ENCODE results near the gene LTBP4.
"Not testable (repeated sequence)": the region's sequence is repeated elsewhere in the genome, so short reads cannot be mapped to it uniquely, and the experiment has no call there.

Gene LTBP4

DNA sequence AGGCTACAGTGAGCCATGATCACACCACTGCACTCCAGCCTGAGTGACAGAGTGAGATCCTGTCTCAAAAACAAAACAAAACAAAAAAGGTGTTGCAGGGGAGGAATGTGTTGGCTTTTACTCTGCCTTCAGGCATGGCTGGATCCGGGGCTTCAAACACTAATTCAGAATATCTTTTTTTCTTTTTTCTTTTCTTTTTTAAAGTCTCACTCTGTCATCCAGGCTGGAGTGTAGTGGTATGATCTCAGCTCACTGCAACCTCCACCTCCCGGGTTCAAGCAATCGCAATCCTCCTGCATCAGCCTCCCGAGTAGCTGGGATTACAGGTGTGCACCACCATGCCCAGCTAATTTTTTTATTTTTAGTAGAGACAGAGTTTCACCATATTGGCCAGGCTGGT lies 9.4 kb upstream of the LTBP4 start:
- not testable (repeated sequence) for DNase-seq (ENCODE audit: low read depth); H3K4me3 ChIP-seq (ENCODE audit: low read depth, low read length)

DNA sequence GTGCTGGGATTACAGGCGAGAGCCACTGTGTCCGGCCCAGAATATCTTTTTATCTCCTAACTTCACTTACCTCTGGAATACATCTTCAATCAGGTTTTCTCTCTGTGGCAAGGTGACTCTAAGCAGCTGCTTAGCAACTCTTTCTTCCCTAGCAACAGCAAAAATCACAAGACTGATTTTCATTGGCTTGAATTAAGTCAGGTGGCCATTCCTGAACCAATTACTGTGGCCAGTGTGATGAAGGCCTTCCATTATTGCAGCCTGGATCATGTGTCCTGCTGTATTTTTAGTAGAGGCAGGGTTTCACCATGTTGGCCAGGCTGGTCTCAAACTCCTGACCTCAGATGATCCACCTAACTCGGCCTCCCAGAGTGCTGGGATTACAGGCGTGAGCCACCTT lies 9.0 kb upstream of the LTBP4 start:
- no peak for DNase-seq (ENCODE audit: low read depth)
- H3K4me3 ChIP-seq (ENCODE audit: low read depth, low read length) = no peak overlapping the region

DNA sequence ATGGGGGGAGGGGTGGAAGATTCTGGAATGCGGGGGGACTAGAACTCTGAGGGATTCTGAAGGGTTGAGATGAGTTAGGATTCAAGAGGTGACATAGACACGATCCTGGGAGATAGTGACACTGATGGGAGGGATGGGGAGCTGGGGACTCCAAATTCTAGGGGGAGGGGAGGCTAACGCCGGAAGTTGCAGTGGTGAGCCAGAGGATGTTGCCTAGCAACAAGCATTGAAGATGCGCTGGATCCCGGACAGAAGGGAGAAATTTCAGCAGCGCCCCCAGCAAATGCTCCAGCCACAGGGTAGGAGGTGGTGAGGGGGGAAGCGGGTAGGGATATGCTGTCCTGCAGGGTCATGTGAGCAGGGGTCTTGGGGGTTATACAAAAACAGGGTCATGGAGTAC lies 6.9 kb upstream of the LTBP4 start:
- no peak for DNase-seq (ENCODE audit: low read depth)
- H3K4me3 ChIP-seq (ENCODE audit: low read depth, low read length) = no peak overlapping the region

DNA sequence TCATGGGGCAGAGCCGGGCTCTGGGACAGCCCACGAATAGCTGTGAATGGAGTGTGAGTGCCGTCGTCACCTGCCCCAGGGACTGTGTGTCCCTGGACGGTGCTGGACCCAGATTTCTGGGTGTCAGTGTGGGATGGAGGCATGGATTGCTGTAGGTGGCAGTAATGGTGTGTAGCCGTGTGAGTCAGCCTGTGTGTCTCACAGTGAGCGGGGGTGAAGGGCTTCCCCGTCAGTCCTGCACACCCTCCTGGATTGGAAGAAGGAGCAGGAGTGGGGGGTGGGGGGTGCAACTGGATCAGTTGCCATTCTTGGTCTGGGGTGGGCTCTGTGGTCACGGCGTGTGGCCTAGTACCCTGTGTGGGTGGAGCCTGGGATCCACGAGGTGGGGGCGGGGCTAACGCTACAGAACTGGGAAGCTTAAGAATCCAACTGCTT lies 6.5 kb upstream of the LTBP4 start:
- peak overlapping the region; percentile 7 for H3K4me3 ChIP-seq (ENCODE audit: low read depth, low read length)
- no peak for DNase-seq (ENCODE audit: low read depth)

DNA sequence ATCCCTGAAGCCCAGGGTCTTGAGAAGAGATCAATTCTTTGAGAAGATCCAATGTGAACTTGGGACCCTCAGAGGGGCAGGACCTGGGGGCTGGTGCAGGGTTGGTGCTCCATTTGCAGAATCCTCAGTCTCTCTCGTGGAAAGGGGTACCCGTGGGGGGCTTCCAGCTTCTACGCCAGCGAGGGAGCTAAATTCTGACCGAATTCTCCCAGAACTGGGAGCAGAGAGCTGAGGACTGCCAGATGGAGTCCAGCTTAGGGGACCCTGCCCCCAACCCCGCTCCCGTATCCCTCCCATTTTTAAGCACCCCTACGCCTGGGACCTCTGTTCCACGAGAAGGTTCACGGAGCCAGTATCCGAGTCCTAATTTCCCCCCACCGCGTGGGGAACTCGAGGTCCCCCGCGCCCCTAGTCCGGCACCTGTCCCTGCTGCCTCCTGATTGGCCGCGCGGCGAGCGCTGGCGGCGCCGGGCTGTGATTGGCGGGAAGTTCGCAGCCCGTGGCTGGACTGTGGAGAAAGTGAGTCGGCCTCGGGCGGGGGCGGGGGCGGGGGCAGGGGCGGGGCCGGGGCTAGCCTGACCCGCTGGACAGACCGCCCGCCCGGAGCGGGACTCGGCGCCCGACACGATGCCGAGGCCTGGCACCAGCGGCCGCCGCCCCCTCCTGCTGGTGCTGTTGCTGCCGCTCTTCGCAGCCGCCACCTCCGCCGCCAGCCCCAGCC lies 4.4 kb upstream of the LTBP4 start:
- no peak for DNase-seq (ENCODE audit: low read depth)
- H3K4me3 ChIP-seq (ENCODE audit: low read depth, low read length) = peak overlapping the region; percentile 51

DNA sequence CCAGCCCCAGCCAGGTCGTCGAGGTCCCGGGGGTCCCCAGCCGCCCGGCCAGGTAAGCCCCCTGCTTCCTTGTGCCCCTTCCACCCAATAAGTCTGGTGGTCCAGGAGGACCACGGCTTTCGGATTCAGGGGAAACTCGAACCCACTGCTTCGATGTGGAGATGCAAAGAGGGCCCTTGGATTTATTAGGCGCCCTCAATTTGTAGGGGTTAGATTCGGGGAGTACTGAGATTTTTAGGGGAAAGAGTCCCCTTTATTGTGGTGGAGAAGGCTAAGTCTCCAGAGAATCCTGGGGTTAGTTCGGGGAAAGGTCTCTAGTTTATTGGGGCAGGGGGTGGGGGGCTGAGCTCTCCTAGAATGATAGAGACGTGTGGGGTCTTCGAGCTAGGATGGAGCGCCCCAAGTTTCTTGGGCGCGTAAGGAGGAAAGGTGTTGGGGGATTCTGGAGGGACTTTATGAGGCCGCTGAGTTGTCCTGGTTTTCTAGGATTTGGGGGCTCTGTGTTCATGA lies 3.8 kb upstream of the LTBP4 start:
- no peak for DNase-seq (ENCODE audit: low read depth)
- H3K4me3 ChIP-seq (ENCODE audit: low read depth, low read length) = peak overlapping the region; percentile 51

DNA sequence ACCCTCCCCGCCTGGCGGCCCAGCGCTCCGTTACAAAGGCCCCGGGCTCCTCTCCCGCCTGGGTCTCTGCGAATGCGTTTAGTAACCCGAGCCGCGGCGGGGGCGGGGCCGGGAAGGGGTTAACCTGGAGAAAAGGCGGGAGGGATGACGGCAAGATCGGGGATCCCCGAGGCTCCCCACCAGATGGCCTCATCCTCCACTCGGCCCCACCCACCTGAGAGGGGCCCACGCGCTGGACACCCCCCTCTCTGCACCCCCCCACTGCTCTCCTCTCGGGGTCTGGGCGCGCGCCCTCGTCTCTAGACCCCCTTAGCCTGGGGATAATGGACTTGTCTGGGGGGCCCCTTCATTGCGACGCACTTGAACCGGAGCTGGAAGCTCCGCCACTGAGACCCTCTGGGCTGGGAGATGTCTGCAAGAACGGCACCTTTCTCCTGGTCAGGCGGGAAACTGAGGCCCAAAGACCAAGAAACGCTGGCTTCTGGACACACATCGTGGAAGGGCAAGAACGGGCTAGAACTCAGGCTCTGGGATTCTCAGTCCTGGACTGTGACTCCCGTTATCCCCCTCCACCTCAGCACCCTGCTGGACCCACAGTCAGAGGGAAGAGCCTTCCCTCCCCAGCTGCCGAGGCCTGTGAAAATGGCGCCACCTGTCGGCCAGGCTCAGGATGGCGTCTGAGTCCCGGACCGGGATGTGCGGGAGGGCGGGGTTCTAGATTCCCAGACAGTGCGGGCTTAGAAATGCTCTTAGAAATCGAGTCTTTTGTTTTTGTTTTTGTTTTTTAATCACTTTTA lies 2.9 kb upstream of the LTBP4 start:
- peak overlapping the region; percentile 51 for H3K4me3 ChIP-seq (ENCODE audit: low read depth, low read length)
- no peak for DNase-seq (ENCODE audit: low read depth)

DNA sequence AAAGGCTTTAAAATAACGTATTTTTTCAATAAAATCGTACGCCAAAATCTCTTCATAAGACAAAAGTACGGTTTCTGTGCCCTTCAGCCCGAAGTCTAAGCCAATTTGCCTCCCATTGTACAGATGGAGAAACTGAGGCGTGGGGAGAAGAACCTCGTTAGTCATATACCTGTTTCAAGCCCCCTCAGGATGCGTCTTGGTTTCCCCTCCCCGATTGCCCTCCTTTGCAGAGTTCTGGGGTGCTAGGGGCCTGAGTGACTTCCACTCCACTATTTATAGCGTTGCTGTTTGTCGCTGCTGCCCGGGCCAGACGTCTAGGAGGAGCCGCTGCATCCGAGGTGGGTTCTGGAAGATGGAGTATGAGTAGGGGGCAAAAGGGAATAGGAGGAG lies 2.3 kb upstream of the LTBP4 start:
- H3K4me3 ChIP-seq (ENCODE audit: low read depth, low read length) = no peak overlapping the region

DNA sequence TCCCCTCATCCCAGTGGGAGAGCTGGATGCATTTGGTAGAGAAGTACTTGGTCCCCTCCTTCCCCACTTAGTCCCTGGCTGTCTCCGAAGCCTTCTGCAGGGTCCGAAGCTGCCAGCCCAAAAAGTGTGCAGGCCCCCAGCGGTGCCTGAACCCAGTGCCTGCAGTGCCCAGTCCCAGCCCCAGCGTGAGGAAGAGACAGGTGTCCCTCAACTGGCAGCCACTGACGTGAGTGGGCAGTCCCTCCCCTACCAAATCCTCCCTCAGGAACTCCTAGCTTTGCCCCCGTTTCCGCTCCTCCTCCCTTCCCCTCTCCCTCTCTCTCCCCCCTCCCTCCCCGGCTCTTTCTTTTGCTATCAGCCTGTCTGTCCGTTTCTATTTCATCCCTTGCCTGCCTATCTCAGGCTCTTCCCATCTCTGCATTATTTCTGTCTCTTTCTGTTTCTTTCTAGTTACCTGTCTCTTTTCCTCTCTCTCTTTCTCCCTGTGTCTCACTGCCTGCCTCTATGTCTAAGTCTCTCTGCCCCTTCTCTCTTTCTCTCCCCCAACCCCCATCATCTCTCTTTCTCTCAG lies 1.8 kb upstream of the LTBP4 start:
- H3K4me3 ChIP-seq (ENCODE audit: low read depth, low read length) = no peak overlapping the region
- DNase-seq (ENCODE audit: low read depth) = no peak

More for the DNA sequence above, 2.3 kb upstream of the LTBP4 start:
- no peak for DNase-seq (ENCODE audit: low read depth)

DNA sequence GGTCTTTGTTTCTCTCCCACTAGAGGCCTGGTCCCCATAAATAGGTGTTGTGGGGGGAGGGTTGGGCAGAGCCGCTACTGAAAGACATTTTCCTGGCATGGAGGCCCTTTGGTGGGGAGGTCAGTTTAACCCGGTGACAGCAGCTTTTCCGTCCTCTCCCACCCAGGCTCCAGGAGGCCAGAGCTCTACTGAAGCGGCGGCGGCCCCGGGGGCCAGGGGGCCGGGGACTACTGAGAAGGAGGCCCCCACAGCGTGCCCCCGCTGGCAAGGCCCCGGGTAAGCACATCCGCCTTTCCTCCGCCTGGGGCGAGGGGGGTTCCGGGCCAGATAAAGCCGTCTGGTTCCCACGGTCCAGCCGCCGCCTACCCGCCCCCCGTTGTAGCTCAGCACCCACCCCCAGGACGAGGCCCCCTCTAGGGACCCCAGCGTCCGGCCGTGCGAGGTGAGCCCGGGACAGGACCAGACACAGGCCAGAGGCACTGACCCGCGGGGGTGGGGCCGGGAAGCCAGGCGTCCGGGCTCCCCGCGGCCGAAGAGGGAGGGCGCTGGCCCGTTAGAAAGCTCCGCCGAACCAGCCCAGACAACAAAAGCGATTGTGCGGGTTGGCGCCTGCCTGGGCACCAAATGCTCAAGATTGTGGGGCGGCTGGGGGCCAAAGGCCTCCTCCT lies 1.1 kb upstream of the LTBP4 start:
- H3K4me3 ChIP-seq (ENCODE audit: low read depth, low read length) = no peak overlapping the region
- DNase-seq (ENCODE audit: low read depth) = no peak

DNA sequence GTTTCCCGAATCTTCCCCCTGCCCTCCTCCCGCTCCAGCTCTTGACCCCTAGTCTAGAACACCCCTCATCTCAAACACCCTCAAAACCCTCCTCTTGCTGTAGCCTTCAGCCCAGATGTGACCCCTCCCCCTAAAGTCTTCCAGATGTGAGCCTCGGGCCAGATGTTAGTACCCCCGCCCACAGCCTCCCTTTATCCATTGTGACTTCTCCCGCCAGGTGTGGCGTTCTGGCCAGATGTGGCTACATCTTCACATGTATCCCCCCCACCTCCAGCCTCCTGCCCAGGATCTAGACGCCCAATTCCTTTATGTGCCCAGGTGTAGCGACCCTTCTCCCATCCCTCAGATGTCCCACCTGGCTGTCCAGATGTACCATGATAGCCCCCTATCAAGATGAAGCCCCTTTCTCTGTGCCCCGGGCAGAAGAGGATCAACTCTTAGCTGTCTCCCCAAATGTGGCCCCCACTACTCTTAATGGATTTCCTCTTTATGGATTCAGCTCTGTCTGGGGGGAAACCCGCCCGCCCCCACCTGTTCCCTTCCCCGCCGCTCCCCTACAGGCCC lies 517 bp upstream of the LTBP4 start:
- H3K4me3 ChIP-seq (ENCODE audit: low read depth, low read length) = peak overlapping the region; percentile 58
- no peak for DNase-seq (ENCODE audit: low read depth)

DNA sequence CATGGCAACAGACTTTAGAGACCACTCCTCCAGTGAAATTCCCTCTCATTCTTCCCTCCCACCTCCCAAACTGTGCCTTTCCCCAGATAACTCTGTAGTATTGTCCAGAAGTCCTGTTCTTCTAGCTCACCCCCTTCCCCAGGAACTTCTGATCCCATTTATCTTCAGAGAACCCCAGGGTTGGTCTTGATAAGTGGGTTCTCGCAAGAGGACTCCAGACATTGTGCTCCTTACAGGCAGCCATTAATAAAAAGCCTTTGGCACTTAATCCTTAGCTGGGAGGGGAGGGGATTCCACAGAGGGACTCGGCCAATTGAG lies 1.9 kb downstream of the LTBP4 start:
- peak overlapping the region; percentile 49 for H3K4me3 ChIP-seq (ENCODE audit: low read depth, low read length)
- DNase-seq (ENCODE audit: low read depth) = no peak

DNA sequence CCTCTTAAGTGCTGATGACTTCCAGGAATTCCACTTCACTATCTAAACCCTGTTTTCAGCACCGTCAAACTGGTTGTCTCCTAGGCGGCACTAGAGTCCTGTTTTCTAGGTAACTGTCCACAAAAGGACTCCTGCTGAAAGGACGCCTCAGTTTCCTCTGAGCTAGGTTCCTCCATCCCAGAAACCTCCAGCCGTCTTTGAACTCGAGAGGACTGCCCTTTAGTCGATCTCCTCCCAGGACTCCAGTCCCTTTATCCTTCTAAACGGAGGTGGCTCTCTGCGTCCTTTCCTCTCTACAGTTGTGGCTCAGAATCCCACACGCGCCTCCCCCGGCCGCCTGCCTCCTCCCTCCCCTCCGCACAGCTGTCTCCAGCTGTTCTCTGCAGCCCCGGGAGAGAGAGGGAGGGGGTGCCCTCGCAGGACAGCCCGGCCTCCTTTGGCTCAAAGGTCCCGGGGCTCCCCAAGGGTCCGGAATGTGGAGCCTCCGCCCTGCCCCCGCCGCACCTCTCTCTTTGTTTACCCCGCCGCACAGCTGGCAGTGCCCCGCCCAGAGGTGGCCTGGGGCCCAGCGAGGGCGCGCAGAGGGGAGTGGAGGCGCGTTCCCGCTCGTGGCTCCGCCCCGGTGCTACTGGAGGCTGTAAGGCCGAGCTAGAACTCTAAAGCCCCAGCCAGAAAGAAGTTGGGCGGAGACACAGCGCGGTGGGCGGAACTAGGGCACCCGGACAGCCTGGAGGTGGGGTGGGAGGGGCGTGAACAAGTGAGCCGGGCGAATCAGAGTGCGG lies 2.4 kb downstream of the LTBP4 start:
- DNase-seq (ENCODE audit: low read depth) = peak; percentile 81
- peak overlapping the region; percentile 49 for H3K4me3 ChIP-seq (ENCODE audit: low read depth, low read length)

DNA sequence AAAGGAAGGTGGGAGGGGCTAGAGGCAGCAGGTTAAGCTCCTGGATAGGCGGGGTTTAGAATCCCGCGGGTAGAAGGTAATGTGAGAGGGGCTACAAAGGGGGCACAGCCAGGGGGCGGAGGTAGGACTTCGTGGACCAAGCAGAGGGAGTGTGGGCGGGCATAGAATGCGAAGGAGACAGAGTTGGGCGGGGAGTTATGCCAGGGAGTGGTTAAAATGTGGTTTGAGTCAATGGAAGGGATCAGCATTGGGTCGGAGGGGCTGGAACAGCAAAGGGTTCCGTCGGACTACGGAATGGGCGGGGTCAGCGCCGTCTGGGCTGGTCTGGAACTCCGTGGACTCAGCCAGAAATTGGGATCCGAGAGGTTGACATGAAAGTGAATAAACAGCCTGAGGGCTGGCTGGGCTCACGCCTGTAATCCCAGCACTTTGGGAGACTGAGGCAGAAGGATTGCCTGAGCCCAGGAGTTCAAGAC lies 3.0 kb downstream of the LTBP4 start:
- H3K4me3 ChIP-seq (ENCODE audit: low read depth, low read length) = peak overlapping the region; percentile 49
- no peak for DNase-seq (ENCODE audit: low read depth)

DNA sequence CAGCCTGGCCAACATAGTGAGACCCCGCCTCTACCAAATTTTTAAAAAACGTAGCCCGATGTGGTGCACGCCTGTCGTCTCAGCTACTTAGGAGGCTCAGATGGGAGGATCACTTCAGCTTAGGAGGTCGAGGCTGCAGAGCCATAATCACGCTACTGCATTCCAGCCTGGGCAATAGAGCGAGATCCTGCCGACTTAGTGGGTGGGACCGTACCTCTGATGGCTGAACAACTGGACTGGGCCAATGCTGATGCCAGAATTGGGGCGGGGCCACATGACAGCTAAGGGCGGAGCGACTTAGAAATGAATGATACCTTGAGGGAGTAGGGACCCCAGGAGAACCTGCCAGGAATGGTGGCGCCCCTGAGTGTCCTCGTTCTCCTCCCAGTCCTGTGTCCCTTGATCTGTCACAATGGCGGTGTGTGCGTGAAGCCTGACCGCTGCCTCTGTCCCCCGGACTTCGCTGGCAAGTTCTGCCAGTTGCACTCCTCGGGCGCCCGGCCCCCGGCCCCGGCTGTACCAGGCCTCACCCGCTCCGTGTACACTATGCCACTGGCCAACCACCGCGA lies 3.6 kb downstream of the LTBP4 start:
- DNase-seq (ENCODE audit: low read depth) = no peak
- peak overlapping the region; percentile 46 for H3K4me3 ChIP-seq (ENCODE audit: low read depth, low read length)

DNA sequence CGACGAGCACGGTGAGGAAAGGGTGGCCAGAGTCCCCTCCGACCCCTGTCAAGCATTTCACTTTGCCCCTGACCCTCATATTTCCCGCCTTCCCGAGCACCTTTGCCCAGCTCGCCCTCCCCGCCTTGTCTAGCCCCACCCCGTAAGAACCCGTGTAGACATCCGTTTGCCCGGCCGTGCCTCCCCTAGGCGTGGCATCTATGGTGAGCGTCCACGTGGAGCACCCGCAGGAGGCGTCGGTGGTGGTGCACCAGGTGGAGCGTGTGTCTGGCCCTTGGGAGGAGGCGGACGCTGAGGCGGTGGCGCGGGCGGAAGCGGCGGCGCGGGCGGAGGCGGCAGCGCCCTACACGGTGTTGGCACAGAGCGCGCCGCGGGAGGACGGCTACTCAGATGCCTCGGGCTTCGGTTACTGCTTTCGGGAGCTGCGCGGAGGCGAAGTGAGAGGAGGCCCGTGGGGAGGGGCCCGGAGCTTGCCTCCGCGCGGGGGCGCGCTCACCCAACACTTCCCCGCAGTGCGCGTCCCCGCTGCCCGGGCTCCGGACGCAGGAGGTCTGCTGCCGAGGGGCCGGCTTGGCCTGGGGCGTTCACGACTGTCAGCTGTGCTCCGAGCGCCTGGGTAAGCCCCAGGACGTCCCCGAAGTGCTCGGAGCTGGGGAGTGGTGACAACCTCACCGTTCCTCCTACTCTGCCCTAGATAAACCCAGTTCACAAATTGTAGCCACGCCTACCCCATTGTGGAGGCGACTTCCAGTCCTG lies 4.2 kb downstream of the LTBP4 start:
- H3K4me3 ChIP-seq (ENCODE audit: low read depth, low read length) = peak overlapping the region; percentile 46
- no peak for DNase-seq (ENCODE audit: low read depth)

DNA sequence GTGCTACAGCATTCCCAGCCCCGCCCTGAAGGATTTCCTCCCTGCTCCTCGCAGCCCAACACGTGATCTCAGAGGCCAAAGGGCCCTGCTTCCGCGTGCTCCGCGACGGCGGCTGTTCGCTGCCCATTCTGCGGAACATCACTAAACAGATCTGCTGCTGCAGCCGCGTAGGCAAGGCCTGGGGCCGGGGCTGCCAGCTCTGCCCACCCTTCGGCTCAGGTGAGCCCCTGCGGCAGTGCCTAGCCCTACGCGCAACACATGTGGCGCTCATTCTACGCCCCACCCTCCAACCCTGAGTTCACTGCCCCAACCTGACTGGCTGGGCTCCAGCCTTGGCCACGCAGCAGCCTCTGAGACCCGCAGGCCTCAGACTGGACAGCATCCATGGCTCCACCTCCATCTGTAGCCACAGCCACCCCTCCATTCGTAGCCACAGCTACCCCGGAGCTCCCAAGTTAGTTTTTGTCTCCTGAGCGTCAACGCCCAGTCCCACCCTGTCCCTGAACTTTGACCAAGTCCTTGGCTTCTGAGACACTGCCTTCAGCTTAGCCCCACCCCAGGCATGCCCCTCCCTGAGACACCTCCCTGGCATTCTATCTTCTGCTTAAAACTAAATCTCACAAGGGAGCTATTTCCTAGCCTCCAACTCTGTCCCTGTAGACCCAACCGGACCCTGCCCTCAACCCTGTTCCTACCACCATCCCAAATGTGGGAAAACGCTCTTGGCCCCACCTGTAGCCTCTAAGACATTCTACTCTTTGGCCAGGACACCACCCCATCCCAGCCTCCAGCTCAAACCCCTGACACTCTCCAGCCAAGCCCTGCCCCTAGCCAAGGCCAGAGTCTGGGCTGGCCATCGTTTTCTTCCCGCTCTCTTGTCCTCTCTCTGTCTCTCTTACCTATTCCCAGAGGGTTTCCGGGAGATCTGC lies 6.4 kb downstream of the LTBP4 start:
- H3K4me3 ChIP-seq (ENCODE audit: low read depth, low read length) = no peak overlapping the region
- no peak for DNase-seq (ENCODE audit: low read depth)

Measured in skeletal muscle cell (primary cell).